Stimulated activated CD4-positive, alpha-beta T cell treated with anti-CD3 and anti-CD28 coated beads, Interleukin-1b, Interleukin-23, amount 100 ng/mL, for 1 hour (primary cell): ENCODE measurements around the gene ABCG4.
"Not testable (repeated sequence)": the region's sequence is repeated elsewhere in the genome, so short reads cannot be mapped to it uniquely, and the experiment has no call there.

Experiments
- DNase-seq, 2 donors: peaks; one replicate each; pipeline ENCODE4 v3.0.0-alpha.2; 2020; ENCODE audit warnings: low read depth in 2 of 2

ABCG4 gene

GRCh38 chr11:119149018-119149785, at the start of gene ABCG4:
ABCG4 (plus strand) TSS chr11:119149052; CDS start chr11:119149966, 914 bp downstream.
- no peak for DNase-seq

GRCh38 chr11:119099711-119100110, 49.1 kb upstream of the ABCG4 start:
- DNase-seq = no peak

- no peak for DNase-seq
These were observed 48.4 kb upstream of the ABCG4 start for GRCh38 chr11:119100246-119100970.

GRCh38 chr11:119100994-119101758, 47.7 kb upstream of the ABCG4 start:
- no peak for DNase-seq

- DNase-seq = peak; percentile 58 to 60
These were observed 47.0 kb upstream of the ABCG4 start, which contains the start of gene DPAGT1 for GRCh38 chr11:119101759-119102423. DPAGT1 (minus strand) TSS chr11:119101853; CDS start chr11:119101655, 198 bp downstream.

GRCh38 chr11:119103161-119103664, 45.6 kb upstream of the ABCG4 start:
- not testable (repeated sequence) for DNase-seq

GRCh38 chr11:119103793-119104192, 45.1 kb upstream of the ABCG4 start:
- no peak for DNase-seq

GRCh38 chr11:119106564-119107537, 42.0 kb upstream of the ABCG4 start, which contains the start of gene C2CD2L:
C2CD2L (plus strand) TSS chr11:119107344; CDS start chr11:119107742, 398 bp downstream.
- DNase-seq = peak; percentile 74 to 76

- DNase-seq = no peak
These were observed 41.2 kb upstream of the ABCG4 start for GRCh38 chr11:119107538-119108145.

GRCh38 chr11:119108146-119108856, 40.6 kb upstream of the ABCG4 start:
- no peak for DNase-seq

- DNase-seq = no peak
These were observed 40.0 kb upstream of the ABCG4 start for GRCh38 chr11:119108857-119109221.

- no peak for DNase-seq
These were observed 39.0 kb upstream of the ABCG4 start for GRCh38 chr11:119109843-119110242.

- DNase-seq = no peak
These were observed 38.4 kb upstream of the ABCG4 start for GRCh38 chr11:119110439-119110838.

- no peak for DNase-seq
These were observed 37.4 kb upstream of the ABCG4 start for GRCh38 chr11:119111361-119111925.

GRCh38 chr11:119112314-119113020, 36.4 kb upstream of the ABCG4 start:
- DNase-seq = no peak

GRCh38 chr11:119113716-119114115, 35.1 kb upstream of the ABCG4 start:
- DNase-seq = no peak

GRCh38 chr11:119114351-119114750, 34.5 kb upstream of the ABCG4 start:
- no peak for DNase-seq
